CD14-positive monocyte (primary cell): ENCODE results near the gene ESF1. TPM values are rescaled to one million over a fixed set of nuclear protein-coding genes. Genes with fewer than 3 reads are reported as not detected.

Source experiments
- DNase-seq, 3 donors: peaks; one replicate each; pipeline ENCODE4 v3.0.0-alpha.2; 2011 to 2022
- H2AFZ ChIP-seq: 2 replicates; pipeline ENCODE4 v1.6.0; 2012; ENCODE audit warnings: mild to moderate bottlenecking, low read depth, low read length, inconsistent platforms; ENCODE audit not compliant: insufficient read depth, poor library complexity, severe bottlenecking
- H3K27ac ChIP-seq, 2 donors: 1 replicate in 1 of 2; 2 replicates in 1 of 2; pipeline ENCODE4 v1.5.1; 2012 to 2013; ENCODE audit warnings: low read length in 2 of 2, control low read depth in 1 of 2, inconsistent platforms in 1 of 2, low read depth in 1 of 2, mild to moderate bottlenecking in 1 of 2
- H3K27me3 ChIP-seq, 2 donors: one replicate each; pipeline versions ENCODE4 v1.6.0 to v1.6.1; 2011 to 2013; ENCODE audit warnings: low read length in 2 of 2; ENCODE audit not compliant: control insufficient read depth in 2 of 2, insufficient read depth in 2 of 2
- H3K36me3 ChIP-seq, 2 donors: replicated peaks in 1 of 2; 1 replicate in 1 of 2; 2 replicates in 1 of 2; pipeline versions ENCODE4 v1.5.1 to v1.6.1; 2012 to 2013; ENCODE audit warnings: low read length in 2 of 2, control low read depth in 1 of 2, inconsistent platforms in 1 of 2, mild to moderate bottlenecking in 1 of 2; ENCODE audit not compliant: insufficient read depth in 2 of 2, control insufficient read depth in 1 of 2
- H3K4me1 ChIP-seq, 2 donors: 1 replicate in 1 of 2; 2 replicates in 1 of 2; pipeline versions ENCODE4 v1.5.1 to v1.6.1; 2012 to 2013; ENCODE audit warnings: low read length in 2 of 2, control low read depth in 1 of 2, inconsistent platforms in 1 of 2, mild to moderate bottlenecking in 1 of 2, moderate library complexity in 1 of 2; ENCODE audit not compliant: insufficient read depth in 2 of 2, control insufficient read depth in 1 of 2
- H3K4me2 ChIP-seq: replicated peaks from 2 replicates; pipeline ENCODE3; 2012; ENCODE audit warnings: low read length, moderate library complexity, mild to moderate bottlenecking; ENCODE audit not compliant: poor library complexity, severe bottlenecking; ENCODE audit errors: extremely low read depth
- H3K4me3 ChIP-seq, 3 experiments: fragments of 200-600 bp in 1 of 3; sonication (generic) in 1 of 3; replicated peaks in 1 of 3; 1 replicate in 2 of 3; 2 replicates in 1 of 3; pipeline ENCODE4 v1.5.1; 2011 to 2013; ENCODE audit warnings: low read length in 3 of 3, mild to moderate bottlenecking in 3 of 3, control low read depth in 2 of 3, low read depth in 2 of 3, inconsistent platforms in 1 of 3, moderate library complexity in 1 of 3
- H3K79me2 ChIP-seq: 2 replicates; pipeline ENCODE4 v1.6.0; 2012; ENCODE audit warnings: mild to moderate bottlenecking, control low read depth, inconsistent platforms, low read length, moderate library complexity; ENCODE audit not compliant: insufficient read depth
- H3K9ac ChIP-seq: 2 replicates; pipeline ENCODE4 v1.6.0; 2017; ENCODE audit warnings: low read length, mild to moderate bottlenecking; ENCODE audit not compliant: insufficient read depth, poor library complexity, severe bottlenecking
- H3K9me3 ChIP-seq, 2 donors: replicated peaks in 1 of 2; 1 replicate in 1 of 2; 2 replicates in 1 of 2; pipeline versions ENCODE4 v1.5.1 to v1.6.1; 2012 to 2013; ENCODE audit warnings: low read length in 2 of 2, control low read depth in 1 of 2; ENCODE audit not compliant: control insufficient read depth in 1 of 2, insufficient read depth in 1 of 2
- H4K20me1 ChIP-seq: 2 replicates; pipeline ENCODE4 v1.6.0; 2012; ENCODE audit warnings: mild to moderate bottlenecking, low read length, control low read depth, moderate library complexity; ENCODE audit not compliant: insufficient read depth
- H3K27ac Mint-ChIP-seq, 7 donors: one replicate each; pipeline ENCODE4 v1.8.0; 2020; ENCODE audit warnings: mild to moderate bottlenecking in 7 of 7, mixed read lengths in 7 of 7, moderate library complexity in 6 of 7, inconsistent platforms in 2 of 7
- H3K27me3 Mint-ChIP-seq, 3 donors: one replicate each; pipeline ENCODE4 v1.8.0; 2021 to 2022; ENCODE audit warnings: low read depth in 3 of 3, mild to moderate bottlenecking in 3 of 3, mixed read lengths in 3 of 3, moderate library complexity in 3 of 3, inconsistent platforms in 1 of 3
- H3K36me3 Mint-ChIP-seq, 2 donors: one replicate each; pipeline ENCODE4 v1.8.0; 2020; ENCODE audit warnings: mixed read lengths in 2 of 2, inconsistent platforms in 1 of 2, mild to moderate bottlenecking in 1 of 2
- H3K4me1 Mint-ChIP-seq: one replicate; pipeline ENCODE4 v1.8.0; 2020; ENCODE audit warnings: mild to moderate bottlenecking, mixed read lengths
- H3K4me3 Mint-ChIP-seq, 2 donors: one replicate each; pipeline ENCODE4 v1.8.0; 2020; ENCODE audit warnings: mild to moderate bottlenecking in 2 of 2, mixed read lengths in 2 of 2, moderate library complexity in 1 of 2
- H3K9me3 Mint-ChIP-seq, 7 donors: one replicate each; pipeline ENCODE4 v1.8.0; 2020 to 2022; ENCODE audit warnings: mixed read lengths in 7 of 7, mild to moderate bottlenecking in 6 of 7, moderate library complexity in 6 of 7, inconsistent platforms in 2 of 7
- WGBS: methylation state at CpG from one replicate; pipeline ENCODE4 v1.1.5; 2013; ENCODE audit warnings: missing lambda C conversion rate; ENCODE audit not compliant: insufficient coverage; 5-methylcytosine and 5-hydroxymethylcytosine counted together
- intact Hi-C, 2 donors: fragments of 100-400 bp; cut with micrococcal nuclease; formaldehyde crosslinking; loops; one replicate each; pipeline versions ENCODE4 v1.15.0 to v1.15.1; 2023
- polyA plus RNA-seq, 3 donors: library from polyadenylated mRNA; depleted of rRNA in 1 of 3; unstranded in 2 of 3; stranded (reverse) in 1 of 3; fragments of 300-500 nt in 2 of 3; fragments of >200 nt in 1 of 3; fragmentation: Illumina TruSeq in 2 of 3; gene quantifications; 1 replicate in 2 of 3; 2 replicates in 1 of 3; pipeline ENCODE4 v1.2.3, GENCODE V29; 2012 to 2021
- TF ChIP-seq, protein P1 (sequence below): fragments of 200-600 bp; IDR thresholded peaks from one replicate; pipeline ENCODE4 v1.8.0; 2022; ENCODE audit warnings: antibody characterized with exemption, mild to moderate bottlenecking

The ESF1 gene
- polyA plus RNA-seq, 3 donors, result 0.73 to 2.3 (median 1.7) TPM

DNA sequence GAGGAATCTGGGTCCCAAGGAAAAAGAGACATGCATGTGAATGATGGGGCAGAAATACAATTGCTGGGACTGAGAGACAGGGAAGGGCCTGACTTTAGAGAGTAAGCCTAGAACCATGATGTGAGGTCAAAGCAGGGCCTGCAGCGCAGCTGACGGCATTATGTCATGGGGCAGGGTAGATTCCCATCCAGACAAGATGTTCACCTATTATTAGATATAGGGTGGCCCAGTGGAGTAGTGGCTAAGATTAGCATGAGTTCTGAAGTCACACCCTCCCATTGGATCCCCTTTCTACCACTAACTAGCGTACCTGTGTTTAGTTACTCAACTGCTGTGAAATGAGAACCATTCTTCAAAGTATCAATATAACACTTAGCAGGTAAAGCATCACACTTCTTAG lies 39.7 kb upstream of the ESF1 start:
- Mint-ChIP-seq H3K4me3 (no peak overlapping the region), H3K36me3 (no peaks in the 10 kb centered on the region), H3K27me3 (peaks cover 0 to 5% (median 3%) of the 10 kb centered on the region in 3 donors), H3K27ac (no peak overlapping the region), H3K9me3 (peaks cover 0 to 3% (median 0%) of the 10 kb centered on the region in 7 donors), H3K4me1 (peaks cover 37% of the 10 kb centered on the region)
- Histone ChIP-seq H3K79me2 (no peaks in the 10 kb centered on the region), H3K4me3 (no peak overlapping the region), H3K4me1 (peaks cover 25 to 28% of the 10 kb centered on the region in 2 donors), H3K9ac (no peak overlapping the region), H3K4me2 (no peak overlapping the region), H3K9me3 (no peaks in the 10 kb centered on the region), H3K27me3 (no peaks in the 10 kb centered on the region), H3K36me3 (no peaks in the 10 kb centered on the region), H3K27ac (no peak overlapping the region), H4K20me1 (no peaks in the 10 kb centered on the region), H2AFZ (no peak overlapping the region)
- TF ChIP-seq, protein P1, sequence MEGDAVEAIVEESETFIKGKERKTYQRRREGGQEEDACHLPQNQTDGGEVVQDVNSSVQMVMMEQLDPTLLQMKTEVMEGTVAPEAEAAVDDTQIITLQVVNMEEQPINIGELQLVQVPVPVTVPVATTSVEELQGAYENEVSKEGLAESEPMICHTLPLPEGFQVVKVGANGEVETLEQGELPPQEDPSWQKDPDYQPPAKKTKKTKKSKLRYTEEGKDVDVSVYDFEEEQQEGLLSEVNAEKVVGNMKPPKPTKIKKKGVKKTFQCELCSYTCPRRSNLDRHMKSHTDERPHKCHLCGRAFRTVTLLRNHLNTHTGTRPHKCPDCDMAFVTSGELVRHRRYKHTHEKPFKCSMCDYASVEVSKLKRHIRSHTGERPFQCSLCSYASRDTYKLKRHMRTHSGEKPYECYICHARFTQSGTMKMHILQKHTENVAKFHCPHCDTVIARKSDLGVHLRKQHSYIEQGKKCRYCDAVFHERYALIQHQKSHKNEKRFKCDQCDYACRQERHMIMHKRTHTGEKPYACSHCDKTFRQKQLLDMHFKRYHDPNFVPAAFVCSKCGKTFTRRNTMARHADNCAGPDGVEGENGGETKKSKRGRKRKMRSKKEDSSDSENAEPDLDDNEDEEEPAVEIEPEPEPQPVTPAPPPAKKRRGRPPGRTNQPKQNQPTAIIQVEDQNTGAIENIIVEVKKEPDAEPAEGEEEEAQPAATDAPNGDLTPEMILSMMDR, result no peak
- no peak for DNase-seq
- no CpG with 5 or more reads among the region's 3 CpGs for WGBS
- intact Hi-C loops, result loop anchor here in 1 of 2 donors (5.0 kb wide), 1 partner anchor 233 kb away; no protein-coding TSS in a partner anchor

- Histone ChIP-seq H3K27me3 (no peaks in the 10 kb centered on the region), H3K4me2 (no peak overlapping the region), H4K20me1 (no peaks in the 10 kb centered on the region), H3K9ac (no peak overlapping the region), H3K9me3 (no peaks in the 10 kb centered on the region), H3K79me2 (no peaks in the 10 kb centered on the region), H3K4me3 (no peak overlapping the region), H3K4me1 (peaks cover 25 to 28% of the 10 kb centered on the region in 2 donors), H3K36me3 (peaks cover 13 to 15% of the 10 kb centered on the region in 2 donors), H2AFZ (no peak overlapping the region), H3K27ac (no peak overlapping the region)
- H3K36me3 Mint-ChIP-seq, result peaks cover 13 to 14% of the 10 kb centered on the region in 2 donors
- H3K9me3 Mint-ChIP-seq, result peaks cover 0 to 3% (median 0%) of the 10 kb centered on the region in 7 donors
- TF ChIP-seq, protein P1, result no peak
- no CpG with 5 or more reads among the region's 2 CpGs for WGBS
- H3K4me1 Mint-ChIP-seq, result peaks cover 37% of the 10 kb centered on the region
- no peak for DNase-seq
- no peak overlapping the region for H3K4me3 Mint-ChIP-seq
- intact Hi-C loops, result loop anchor here (2.0 to 5.0 kb wide), 2 partner anchors 232 to 235 kb away; no protein-coding TSS in a partner anchor
- peaks cover 0 to 5% (median 0%) of the 10 kb centered on the region in 3 donors for H3K27me3 Mint-ChIP-seq
- H3K27ac Mint-ChIP-seq, result no peak overlapping the region
Measured at GRCh38 chr20:13822459-13822858, 37.7 kb upstream of the ESF1 start.
